Fibroblast of gingiva (primary cell): ENCODE measurements around the gene LDLRAP1.

Source experiments
- DNase-seq: peaks from one replicate; pipeline ENCODE4 v3.0.0-alpha.2; 2011; ENCODE audit warnings: low read depth

LDLRAP1 gene

DNA sequence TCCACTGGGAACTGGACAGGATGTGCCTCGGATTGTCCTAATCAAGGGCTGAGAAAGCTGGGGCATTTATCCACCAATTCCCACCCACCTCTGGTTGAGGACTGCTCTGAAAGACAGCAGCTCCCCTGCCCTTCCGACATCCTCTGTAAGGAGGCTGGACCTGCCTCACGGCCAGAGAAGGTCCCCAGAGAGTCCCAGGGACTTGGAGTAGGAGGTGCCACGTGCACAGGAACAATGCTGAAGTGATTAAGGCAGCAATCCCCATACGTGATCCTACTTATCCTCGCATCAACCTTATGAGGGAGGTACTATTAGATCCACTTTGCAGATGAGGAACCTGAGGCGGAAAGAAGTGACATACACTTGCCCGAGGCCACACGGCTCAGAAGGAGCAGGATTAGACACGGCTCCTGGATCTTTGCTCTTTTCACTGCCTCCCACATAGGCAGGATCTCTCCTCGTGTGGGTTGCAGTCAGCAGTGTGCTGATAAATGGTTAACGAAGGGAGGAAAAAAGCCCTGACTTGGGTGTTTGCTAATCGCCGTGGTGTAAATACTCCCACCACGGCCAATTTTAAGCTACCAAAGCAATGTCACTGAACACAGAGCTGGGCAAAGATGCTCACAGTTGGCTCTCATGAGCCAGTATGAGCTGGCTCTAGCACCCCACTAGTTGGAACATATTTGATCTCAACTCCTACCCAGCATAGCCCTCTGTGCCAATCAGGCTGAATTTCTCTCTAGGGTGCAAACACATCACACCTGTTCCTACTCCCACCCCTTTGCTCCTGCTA is 18.6 kb upstream of the LDLRAP1 start:
- DNase-seq, result no peak

DNA sequence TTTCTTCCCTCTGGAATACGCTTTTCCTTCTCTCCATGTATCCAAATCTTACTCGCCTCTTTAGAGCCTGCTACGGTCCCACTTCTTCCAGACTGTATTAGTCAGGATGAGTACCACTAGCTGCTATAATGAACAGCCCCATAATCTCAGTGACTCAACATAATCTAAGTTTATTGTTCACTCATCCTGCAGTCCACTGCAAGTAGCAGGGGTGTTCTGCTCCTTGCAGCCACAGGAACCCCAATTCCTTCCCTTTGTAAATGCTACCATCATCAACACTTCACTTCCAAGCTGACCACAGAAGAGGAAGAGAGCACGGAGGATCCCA is 18.1 kb upstream of the LDLRAP1 start:
- DNase-seq, result no peak

DNA sequence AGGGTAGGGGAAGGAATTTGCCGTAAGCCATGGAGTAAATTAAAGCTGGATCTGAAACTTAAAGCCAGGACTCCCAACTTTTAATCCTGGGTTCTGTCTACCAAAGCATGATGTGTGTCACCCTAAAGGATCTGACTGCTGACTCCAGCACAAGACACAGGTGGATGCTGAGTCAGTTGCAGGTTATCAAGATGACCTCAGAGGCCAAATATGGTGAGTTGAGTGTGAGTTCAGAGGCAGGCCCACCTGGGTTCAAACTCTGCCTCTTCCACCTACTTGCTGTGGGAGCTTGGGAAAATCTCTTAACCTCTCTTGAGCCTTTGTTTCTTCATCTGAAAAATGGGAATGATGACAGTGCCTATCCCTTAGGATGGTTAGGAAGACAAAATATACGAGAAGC is 16.7 kb upstream of the LDLRAP1 start:
- DNase-seq, result no peak

DNA sequence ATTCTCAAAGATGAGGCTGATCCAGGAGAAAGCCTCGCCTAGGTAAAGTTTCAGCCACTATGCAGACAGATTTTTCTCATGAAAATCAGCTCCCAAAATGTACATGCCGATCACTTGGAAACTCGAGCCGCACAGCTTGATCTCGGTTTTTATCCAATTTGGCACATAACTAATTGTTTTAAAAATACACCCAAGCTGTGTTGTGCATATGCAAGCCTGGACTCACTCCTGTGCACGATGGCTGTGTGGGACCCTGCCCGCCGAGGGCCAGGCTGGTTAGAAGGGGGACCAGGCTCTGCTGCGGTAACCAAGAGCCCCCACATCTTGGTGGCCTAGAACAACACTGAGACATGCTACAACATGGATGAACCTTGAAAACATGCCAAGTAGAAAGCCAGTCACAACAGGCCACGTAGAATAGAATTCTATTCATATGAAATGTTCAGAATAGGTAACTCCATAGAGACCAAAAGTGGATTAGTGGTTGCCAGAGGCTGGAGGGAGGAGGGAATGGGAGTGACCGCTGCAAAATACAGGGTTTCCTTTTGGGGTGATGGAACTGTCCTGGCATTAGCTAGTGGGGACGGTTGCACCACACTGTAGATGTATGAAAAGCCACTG is 16.1 kb upstream of the LDLRAP1 start:
- no peak for DNase-seq

DNA sequence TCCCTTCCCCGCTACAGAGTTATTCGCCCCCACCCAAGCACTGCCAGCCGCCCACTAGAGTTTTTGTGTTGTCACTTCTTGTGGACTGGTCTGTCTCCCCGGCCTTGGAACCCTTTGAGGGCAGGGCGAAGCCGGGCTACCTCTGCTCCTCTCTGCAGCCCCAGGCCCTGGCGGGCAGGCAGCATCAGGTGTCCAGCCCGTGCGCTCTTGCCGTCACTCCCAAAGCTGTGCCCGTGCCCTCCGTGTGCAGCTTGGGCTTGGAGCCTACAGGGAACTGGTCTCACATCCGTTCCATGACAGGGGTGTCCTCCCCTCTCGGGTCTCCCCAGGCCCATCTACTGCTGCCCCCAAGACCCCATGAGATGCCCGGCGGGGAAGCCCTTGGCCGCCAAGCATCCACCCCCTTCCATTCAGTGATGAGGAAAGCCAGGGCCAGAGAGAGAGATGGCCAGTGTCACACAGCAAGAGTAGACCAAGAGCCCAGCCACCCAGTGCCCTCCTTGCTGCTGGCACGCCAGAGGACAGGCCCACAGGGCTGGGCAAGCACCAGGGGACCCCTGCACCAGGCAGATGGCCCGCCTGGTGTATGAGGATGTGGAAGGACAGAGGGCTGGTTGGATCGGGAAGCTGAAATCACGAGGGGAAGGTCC is 15.3 kb upstream of the LDLRAP1 start:
- DNase-seq, result no peak

DNA sequence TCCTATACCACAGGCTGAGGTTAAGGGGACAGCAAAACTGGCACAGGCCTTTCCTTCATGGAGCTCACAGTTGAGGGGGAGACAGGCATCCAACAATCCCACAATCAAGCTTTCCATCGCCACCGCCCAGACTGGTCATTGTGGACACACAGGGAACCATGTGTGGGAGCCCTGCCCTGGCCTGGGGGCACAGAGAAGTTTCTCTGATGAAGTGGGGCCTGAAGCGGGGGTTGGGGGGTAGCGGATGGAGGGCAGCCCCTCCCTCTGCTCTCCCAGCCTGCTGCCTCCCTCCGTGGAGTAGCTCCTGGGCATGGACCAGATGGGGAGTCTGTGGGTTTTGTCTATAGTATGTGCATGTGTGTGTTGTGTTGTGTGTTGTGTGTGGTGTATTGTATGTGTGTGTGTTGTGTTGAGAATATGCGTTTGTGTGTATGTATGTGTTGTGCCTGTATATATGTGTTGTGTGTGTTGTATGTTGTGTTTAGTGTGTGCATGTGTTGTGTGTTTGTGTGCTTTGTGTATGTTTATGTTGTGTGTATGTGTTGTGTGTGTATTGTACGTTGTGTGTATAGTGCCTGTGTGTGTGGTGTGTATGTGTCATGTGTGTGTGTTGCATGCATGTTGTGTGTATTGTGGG is 14.4 kb upstream of the LDLRAP1 start:
- no peak for DNase-seq

DNA sequence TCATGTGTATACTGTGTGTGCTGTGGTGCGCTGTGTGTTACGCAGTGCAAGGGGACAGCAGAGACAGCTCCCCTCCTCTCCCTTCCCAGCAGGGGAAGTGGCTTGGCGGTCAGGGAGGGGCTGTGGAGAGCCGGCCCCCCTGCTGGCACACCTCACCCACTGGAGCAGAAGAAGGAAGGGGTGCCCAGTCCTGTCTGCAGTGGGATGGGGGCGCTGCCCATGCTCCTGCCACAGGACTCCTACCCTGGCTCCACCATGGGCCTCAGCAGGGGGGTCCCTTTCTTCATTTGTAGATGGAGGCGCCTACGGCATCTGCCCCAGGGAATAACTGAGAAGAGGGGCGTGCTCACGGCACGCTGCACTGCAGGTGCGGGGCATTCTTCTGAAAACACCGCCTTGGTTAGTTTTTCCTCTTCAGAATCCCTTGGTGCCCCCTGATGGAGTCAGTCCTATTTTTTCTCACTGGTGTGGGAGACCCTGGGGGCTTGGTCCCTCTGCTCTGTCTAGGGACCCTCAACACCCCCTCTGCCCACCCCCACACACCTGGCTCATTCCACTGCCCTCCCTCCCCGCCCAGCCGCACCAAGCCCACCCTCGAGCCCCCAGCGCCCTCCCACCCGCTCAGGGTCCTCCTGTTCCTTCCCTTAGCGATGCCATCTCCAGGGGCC is 13.8 kb upstream of the LDLRAP1 start:
- DNase-seq, result no peak

DNA sequence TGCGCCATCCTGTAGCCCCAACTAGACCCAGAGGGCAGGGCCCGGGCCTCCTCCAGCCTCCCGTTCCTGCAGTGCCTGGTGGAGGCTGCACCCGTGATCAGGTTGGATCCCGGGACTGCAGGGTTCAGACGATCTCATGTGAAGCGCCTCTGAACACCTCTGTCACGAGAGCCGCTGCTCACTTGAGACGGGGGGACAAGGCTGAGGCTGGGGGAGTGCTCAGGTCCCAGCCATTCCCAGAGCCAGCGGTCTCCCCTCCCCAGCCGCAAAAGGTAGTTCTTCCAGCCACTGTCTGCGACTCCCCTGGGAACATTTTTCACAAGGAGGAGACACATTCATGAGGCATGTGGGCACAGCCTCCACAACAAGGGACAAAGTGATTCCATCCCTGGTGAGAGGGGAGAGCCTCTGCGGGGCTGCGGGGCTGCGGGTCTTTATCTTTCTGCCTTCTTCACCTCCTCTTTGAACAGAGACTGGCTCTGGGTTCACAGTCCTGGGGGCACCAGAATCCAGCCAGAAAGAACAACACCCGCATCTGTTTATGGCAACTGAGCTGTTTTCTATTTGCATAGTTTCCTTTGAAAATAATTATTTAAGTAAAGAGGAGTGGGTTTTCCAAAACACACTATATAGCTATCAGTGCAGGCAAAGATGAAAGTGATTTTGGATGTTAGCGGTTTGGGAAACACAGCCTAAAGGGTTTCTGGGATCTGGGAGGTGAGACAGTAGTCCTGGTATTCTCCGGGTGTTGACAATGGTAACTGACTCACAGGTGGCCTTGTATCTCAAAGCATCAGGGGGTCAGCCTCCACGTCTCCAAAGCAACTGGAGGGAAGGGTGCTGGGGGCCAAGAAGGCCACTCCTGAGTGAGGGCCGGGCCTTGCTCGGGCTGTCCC is 13.0 kb upstream of the LDLRAP1 start:
- no peak for DNase-seq

DNA sequence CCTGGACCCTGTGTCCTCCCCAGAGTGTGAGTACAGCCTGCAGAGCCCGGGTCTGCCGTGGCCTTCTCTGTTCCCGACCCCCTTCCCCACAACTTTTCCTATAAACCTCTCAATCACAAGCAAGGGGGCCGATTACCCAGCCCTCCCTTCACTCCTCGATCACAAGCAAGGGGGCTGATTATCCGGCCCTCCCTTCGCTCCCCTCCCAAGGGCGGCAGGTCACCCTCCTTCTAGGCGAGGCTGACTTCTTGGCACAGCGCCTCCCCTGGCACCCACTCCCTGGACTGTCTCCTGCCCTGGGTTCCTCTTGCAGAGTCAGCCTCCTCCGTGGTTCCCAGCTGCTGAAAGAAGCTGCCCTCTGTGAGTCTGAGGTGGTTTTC is 12.3 kb upstream of the LDLRAP1 start:
- no peak for DNase-seq

DNA sequence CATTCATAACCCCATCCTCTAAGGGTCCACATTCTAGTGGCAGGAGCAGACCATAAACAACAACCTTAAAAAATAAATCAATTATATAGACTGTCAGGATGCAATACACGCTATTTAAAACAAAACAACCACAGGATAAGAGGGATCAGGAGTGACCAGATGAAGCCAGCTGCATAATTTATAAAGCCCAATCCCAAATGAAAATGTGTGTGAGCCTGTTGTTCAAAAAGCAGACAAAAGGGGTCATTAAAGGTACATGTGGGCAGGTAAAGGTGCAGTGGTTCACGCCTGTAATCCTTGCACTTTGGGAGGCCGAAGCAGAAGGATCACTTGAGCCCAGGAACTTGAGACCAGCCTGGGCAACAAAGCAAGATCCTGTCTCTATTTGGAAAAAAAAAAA is 10.4 kb upstream of the LDLRAP1 start:
- DNase-seq, result no peak

DNA sequence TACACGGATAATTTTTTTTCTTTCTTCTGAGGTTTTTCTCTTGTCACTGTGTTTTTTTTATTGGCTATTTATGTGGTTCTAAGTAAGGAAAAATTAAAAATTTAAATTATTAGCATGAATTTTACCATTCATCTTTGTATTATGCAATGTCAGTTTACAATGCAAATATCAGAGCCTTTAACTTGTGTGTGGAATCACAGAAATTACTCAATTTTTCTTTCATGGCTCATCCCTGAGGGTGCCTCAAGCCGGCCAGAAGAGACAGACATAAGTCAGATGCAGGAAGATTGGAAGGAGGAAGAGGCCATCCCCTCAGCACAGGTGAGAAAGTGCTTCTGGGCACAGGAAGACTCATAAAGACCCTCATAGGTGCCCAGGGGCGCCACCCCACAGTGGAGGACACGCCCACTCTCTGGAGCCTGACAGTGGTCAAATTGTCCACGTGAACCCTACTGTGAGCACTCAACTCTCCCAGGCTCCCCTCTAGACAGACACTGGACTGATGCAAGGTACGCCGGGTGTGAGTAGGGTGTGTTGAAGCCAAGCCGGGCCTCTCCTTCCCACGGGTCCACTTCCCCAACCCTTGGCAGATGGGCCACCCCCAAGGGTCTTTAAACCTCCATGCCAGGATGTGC is 9.5 kb upstream of the LDLRAP1 start:
- no peak for DNase-seq

DNA sequence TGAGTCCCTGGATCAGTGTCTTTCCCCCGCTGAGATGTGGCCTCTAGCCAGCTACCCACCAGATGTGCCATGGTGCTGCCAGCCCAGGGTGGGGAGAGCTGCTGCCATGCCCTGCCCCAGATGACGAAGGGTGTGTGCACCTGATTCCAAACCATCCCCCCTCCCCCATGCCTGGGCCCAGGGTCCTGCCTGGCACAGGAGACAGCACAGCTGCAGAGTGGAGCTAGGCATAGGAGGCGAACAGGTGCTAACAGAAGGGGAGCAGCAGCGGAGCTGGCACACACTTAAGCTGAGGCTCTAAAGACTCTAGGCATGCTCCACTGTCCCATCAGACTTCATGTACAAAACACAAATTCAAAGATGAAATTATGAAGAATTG is 9.0 kb upstream of the LDLRAP1 start:
- DNase-seq, result no peak

DNA sequence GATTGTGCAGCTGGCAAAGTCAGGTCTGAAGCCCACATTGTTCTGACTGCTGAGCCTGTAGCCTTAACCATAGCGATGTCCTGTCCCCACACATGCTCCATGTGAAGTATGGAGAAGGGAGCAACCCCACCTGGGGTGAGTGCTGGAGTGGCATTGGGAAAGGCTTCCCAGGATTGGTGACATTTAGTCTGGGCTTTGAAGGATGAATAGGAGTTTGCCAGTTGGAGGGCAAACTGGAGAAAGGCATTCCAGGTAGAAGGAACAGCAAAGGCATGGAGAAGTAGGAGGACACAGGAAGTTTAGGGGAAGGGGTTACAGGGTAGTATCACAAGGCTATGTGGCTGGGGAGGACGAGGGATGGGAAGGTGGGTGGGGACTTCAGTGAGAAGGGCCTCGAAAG is 7.3 kb upstream of the LDLRAP1 start:
- DNase-seq, result no peak

DNA sequence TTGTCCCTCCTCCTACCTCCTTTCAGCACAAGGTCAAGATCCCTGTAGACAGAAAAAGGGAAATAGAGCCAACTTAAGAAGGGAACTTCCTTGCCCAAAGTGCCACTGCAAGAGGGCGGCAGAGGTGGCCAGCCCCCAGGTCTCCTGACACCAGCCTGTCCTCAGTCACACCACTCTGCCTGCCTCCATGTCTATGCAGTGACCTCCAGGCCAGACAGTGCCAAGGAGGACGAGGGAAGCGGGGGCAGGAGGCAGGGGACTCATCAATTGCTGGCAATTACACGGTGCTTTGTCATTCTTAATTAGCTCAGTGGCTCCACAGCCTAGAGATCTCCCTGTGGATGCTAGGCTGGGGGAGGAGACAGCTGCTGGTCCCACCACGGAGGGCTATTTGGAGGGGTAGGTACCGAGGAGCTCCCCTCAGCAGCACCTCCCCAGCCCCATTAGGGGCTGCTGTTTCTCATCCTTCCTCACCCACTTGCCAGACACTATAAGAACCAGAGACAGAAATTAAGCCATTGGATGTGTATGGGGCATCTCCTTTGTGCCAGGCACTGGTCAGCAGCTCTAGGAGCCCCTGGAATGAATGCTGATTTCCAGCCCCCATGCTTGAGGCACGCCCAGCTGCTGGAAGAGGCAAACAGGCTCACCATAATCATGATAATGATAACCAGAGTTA is 6.1 kb upstream of the LDLRAP1 start:
- no peak for DNase-seq

DNA sequence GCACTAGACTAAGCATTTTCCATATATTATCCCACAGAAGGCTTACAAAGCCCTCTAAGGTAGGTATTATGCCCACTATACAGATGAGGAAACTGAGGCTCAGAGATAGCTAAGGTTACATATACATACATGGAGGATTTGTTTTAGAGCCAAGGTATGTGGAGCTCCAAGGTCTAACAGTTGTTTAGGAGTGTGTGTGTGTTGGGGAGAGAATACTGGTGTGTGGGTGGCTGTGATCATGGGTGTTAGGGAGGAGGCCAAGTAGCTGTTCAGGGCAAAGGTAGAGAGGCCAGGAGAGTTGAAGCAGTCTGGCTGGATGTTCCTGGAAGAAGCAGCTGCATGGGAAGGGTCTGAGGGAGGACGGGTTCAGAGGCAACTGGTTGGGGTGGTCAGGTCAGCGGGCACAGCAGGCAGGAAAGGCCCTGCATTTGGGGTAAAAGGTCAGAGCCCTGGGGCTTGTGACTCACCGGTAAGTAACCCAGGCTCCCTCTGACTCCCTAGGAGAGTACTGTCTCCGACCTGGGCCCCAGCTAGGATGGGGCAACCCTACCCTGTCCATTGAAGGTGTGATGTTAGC is 5.1 kb upstream of the LDLRAP1 start:
- no peak for DNase-seq

DNA sequence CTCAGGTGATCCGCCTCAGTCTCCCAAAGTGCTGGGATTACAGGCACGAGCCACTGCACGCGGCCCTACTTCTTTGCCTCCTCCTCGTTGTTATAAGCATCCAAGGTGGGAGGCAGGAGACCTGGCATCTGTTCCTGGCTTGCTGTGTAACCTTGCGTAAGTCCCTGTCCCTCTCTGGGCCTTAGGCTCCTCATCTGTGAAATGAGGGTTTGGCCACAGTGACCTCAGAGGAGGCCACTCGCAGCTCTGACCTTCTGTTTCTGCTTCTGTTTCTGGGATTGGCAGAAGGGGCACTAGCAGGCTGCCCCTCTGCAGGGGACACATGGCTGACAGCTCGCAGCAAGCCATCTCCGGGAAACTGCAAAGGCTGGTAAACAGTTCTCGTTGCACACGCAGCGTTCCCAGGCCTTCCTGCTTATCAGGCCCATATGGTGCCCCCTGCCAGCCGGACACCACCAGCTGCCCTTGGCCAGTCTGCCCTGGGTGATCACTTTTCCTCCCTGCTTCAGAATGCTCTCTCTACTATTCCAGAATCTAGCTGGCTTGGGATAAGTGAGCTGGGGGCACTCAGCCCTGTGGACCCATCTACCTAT is 2.6 kb upstream of the LDLRAP1 start:
- DNase-seq, result no peak

DNA sequence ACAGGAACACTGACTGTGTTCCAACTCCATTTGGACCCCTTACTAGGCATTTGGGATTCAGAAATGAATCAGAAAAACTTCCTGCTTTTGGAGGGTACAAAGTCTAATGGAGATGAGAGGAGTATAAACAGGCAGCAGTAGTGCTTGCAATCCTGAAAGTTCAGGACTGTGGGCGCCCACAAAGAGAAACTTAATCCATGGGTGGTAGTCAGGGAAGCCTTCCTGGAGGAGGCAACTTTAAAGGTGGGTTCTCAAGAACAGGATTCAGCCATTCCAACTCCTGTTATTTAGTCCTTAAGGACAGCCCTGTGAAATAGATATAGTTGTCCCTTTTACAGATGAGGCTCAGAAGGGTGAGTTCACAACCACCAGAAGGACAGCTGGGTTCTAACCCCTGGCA is 2.0 kb upstream of the LDLRAP1 start:
- DNase-seq, result no peak

DNA sequence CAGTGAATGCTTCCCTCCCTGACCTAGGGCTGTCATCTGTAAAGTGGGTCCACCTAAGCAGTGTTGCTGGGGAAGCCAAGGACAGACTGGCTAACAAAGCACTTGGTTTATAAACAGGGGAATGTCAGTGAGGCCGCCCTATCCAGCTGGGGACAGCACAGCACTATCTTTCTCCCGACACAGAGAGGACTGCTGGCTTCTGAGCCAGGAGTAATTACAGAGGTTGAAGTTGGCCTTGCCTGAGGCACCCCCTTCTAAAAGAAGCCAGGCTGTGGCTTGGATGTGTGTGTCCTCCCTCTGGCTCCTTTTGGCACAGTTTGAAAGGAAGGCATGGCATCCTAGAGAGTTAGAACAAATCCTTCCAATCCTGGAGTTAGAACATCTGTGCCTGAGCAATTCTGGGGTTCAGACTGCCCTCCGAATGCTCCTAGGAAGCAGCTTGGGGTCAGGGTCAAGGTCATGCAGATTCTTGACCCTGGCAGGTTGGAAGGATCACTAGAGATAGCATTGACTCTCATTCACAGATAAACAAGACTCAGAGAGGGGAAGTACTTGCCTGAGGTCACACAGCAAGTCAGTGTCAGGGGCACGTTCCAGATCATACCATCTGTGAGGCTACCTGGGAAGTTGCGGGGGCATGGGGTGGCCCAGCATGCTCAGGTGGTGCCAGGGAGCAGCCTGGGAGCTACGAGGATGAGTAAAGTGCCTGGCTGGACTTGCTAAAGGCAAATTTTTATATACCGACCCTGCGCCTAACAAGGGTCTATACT is 1.3 kb upstream of the LDLRAP1 start:
- DNase-seq, result no peak

DNA sequence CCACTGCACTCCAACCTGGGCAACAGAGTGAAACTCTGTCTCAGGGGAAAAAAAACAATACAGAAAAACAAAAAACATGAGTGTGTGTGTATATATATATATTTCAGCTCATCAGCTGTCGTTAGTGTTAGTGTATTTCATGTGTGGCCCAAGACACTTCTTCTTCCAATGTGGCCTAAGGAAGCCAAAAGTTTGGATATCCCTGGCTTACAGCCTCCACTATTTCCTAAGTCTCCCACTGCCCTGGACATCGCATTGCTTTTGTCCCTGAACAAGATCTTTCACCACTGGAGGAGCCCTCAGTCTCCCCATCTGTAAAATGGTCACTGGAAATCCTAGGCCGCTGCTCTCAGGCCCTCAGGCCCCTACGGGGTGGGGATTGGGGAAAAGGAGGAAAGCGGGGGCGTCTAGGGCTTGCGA is 391 bp upstream of the LDLRAP1 start:
- no peak for DNase-seq
